PFSK-1 (cell line): ENCODE measurements around the gene BRME1.

Experiments used
- FOXP2 ChIP-seq: optimal IDR thresholded peaks from 2 replicates; pipeline ENCODE3; 2011; ENCODE audit warnings: borderline replicate concordance, control low read depth, inconsistent platforms; ENCODE audit not compliant: insufficient read depth; ENCODE audit errors: extremely low read length, extremely low read depth
- POLR2AphosphoS5 ChIP-seq: IDR thresholded peaks from 2 replicates; pipeline ENCODE4 v1.6.1; 2012; ENCODE audit warnings: low read depth, mild to moderate bottlenecking, control low read depth, low read length, moderate library complexity
- SIN3A ChIP-seq: IDR thresholded peaks from 2 replicates; pipeline ENCODE4 v1.6.1; 2012; ENCODE audit warnings: mild to moderate bottlenecking, low read length, moderate library complexity, borderline replicate concordance; ENCODE audit not compliant: insufficient read depth
- TAF1 ChIP-seq: IDR thresholded peaks from 2 replicates; pipeline ENCODE4 v1.6.1; 2012; ENCODE audit warnings: low read length, control low read depth, borderline replicate concordance; ENCODE audit not compliant: insufficient read depth
- TF ChIP-seq, protein P1 (sequence below), 2 experiments: IDR thresholded peaks; 2 replicates each; pipeline versions ENCODE4 v1.6.1 to v1.8.0; 2011 to 2012; ENCODE audit warnings: low read depth in 2 of 2, low read length in 2 of 2, control low read depth in 1 of 2, inconsistent platforms in 1 of 2, mild to moderate bottlenecking in 1 of 2, moderate library complexity in 1 of 2; ENCODE audit not compliant: insufficient read depth in 1 of 2

- TF ChIP-seq, protein P1, sequence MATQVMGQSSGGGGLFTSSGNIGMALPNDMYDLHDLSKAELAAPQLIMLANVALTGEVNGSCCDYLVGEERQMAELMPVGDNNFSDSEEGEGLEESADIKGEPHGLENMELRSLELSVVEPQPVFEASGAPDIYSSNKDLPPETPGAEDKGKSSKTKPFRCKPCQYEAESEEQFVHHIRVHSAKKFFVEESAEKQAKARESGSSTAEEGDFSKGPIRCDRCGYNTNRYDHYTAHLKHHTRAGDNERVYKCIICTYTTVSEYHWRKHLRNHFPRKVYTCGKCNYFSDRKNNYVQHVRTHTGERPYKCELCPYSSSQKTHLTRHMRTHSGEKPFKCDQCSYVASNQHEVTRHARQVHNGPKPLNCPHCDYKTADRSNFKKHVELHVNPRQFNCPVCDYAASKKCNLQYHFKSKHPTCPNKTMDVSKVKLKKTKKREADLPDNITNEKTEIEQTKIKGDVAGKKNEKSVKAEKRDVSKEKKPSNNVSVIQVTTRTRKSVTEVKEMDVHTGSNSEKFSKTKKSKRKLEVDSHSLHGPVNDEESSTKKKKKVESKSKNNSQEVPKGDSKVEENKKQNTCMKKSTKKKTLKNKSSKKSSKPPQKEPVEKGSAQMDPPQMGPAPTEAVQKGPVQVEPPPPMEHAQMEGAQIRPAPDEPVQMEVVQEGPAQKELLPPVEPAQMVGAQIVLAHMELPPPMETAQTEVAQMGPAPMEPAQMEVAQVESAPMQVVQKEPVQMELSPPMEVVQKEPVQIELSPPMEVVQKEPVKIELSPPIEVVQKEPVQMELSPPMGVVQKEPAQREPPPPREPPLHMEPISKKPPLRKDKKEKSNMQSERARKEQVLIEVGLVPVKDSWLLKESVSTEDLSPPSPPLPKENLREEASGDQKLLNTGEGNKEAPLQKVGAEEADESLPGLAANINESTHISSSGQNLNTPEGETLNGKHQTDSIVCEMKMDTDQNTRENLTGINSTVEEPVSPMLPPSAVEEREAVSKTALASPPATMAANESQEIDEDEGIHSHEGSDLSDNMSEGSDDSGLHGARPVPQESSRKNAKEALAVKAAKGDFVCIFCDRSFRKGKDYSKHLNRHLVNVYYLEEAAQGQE (IDR thresholded peaks at IDR 0.05; ENCODE audit: insufficient read depth in 1 of 2, low read depth in 2 of 2, low read length in 2 of 2), result no peak
- TF ChIP-seq SIN3A (no peak), POLR2AphosphoS5 (no peak), TAF1 (no peak), FOXP2 (no peak)
Measured at GRCh38 chr19:13913352-13913751, 7.4 kb upstream of the BRME1 start.
